CD4-positive, alpha-beta T cell treated with Interleukin-17A for 1 hour (primary cell): ENCODE data around the gene UGT2B10.

Experiments
- DNase-seq: peaks from one replicate; pipeline ENCODE4 v3.0.0-alpha.2; 2020

UGT2B10 gene

DNA sequence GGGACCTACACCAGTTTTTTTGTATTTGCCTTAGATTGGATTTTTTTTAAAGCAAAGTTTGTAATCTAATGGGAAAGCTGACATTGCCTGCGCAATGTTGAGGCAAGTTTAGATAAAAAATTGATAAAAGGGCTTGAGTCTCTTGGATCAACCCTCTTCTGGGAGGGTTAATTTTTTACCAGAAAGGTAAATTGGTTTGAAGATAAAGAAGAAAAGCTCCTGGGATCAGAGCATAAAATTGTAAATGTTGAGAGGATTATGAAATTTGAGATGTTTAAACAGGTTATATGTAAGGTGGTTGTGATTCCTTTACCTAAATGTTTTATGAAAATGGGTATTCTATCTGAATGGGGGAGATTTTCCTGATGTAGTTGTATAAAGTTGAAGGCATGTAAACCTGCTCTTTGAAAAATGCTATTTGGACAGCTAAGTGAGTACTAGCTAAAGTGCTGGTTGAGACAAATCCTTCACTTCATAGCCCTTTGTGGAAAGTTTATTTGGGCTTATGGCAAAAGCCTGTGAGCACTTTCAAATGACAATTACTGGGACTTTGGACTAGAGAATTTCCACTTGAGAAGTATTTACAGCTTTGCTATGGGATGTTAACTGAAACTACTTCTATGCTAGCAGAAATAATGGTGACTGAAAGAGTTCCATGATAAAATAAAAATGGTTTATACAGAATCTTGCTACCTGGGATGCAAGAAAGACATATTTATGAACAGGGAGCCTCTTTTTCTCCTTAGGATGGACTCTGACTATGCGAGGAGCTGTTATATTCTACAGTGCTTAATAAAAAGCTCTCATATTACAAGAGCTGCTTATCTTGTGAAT lies 56.2 kb downstream of the UGT2B10 start:
- no peak for DNase-seq

DNA sequence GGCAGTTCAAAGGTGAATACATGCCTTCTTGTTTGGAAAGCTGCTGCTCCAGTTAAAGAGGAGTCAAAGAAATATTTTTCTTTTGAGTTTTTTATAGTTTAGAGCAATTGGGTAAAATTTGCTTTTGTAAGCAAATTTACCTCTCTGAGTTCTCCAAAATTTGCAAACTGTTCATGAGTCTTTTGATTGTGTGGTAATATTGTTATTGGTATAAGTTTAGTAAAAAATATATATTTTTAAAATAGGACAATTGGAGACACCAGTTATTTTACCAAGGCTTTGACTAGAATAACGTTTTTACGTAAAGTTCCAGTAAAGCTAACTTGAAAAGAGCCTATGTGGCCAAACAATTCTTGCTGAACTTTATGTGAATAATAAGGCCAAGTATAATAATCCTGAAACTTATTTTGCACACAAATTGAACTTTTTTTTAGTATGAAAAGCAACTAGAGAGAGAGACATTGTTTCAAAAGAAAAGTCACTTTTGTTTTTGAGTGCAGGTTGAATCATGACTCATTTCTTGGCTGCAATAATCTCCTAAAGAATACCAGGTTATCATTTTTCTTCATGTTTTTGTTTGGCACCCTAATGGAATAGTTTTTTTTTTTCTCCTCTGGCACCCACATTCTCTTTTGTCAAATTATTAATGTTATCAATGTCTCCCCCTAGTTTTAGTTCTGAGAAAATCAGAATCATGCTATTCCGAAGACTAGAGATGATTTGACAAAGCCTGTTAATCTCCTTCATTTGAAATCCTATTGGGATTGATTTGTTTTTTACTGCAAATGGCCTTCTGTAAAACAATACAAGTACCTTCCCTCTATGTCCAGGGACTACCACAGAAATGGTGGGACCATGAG lies 57.1 kb downstream of the UGT2B10 start:
- no peak for DNase-seq

DNA sequence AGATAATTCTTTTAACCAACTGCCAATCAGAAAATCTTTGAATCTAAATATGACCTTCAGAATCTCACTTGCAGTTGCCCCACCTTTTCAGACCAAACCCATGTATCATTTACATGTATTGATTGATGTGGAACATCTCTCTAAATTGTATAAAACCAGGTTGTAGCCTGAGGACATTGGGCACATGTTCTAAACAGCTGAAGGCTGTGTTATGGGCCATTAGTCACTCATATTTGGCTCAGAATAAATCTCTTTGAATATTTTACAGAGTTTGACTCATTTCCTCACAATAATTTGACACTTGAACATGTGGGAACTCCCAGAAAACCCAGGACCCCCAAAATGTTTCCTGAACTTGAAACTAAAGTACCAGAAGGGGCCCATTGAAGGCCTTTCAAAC lies 58.7 kb downstream of the UGT2B10 start:
- DNase-seq, result no peak

- DNase-seq, result no peak
These were observed 61.8 kb downstream of the UGT2B10 start for GRCh38 chr4:68877555-68877954.

DNA sequence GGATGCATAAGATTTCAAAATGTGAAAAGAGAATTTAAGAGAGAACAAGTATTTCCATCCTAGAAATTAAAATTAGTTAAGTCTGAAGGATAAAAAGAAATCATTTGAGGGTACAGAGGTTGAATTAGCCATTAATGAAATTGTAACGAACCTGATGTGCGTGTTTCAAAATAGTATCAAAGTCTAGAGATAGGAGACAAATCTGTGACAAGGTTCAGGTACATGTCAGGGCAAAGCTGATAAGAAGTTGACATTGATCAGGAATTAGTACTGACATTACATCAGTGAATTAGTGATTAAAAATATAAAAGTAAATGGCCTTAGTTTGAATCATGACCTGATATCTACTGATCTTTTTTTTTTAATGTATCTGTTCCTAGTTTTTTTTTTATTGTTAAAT lies 62.3 kb downstream of the UGT2B10 start:
- DNase-seq, result no peak
